ENCODE measurements around the gene ARHGEF19. TPM values are rescaled to one million over a fixed set of nuclear protein-coding genes. Genes with fewer than 3 reads are reported as not detected.

ARHGEF19 gene
- total and polyA plus RNA-seq, 9 of the 15 experiments (the other 6 are each of a cell fraction or from before 2014, with no cell fraction given) = 0.73 to 21.0 (median 5.2) TPM

DNA sequence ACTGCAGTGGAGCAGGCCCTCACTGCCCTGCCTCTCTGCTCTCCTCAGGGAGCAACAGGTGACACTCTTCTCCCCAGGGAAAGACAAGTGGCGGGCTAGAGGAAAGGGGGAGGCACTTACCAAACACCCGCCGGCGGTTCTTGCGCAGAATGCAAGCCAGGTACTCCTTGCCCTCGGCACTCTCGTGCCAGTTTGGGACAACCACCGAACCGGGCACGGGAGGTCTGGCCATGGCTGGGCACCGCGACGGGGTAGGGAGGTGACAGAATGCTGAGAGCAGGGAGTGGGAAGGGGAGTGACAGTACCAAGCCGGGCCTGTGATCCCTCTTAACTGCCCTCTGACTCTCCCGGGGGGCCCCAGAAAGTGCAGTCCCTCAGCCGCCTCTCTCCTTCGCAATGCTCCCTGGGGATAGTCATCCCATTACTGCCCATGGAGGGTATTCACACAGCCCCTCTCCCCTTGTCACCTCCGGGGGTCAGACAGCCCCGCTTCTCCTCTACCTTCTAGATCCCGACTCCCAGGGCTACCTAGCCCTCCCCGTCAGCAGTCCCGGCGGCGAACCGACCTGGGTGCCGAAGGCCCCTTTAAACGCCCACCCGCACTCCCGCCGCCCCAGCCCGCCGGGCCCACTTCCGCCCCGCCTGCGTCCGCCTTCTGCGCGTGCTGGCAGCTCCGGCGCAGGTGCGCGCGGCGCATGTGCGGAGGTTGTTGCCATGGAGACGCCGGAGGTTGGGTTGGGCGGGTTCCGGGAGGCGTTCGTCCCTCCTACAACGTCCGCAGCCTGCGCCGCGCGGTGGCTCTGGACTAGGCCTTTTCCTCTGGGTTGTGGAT, 24.3 kb upstream of the ARHGEF19 start, which contains the start of gene CPLANE2 (continued):
- TF ChIP-seq ZNF174 (CRISPR knock-in tag; IDR thresholded peaks at IDR 0.05) = no peak
- TF ChIP-seq MCM7 (IDR thresholded peaks at IDR 0.05) = no peak
- TF ChIP-seq RFX1 (IDR thresholded peaks at IDR 0.05) = peak; percentile 98
- TF ChIP-seq NFATC3 (IDR thresholded peaks at IDR 0.05) = no peak
- peak; percentile 14; the same call in 1 of the 2 replicates for TF ChIP-seq NR4A1 (CRISPR knock-in tag; IDR thresholded peaks at IDR 0.05)
- no peak for TF ChIP-seq NR4A1 (tag; IDR thresholded peaks at IDR 0.05)
- TF ChIP-seq BCOR (IDR thresholded peaks at IDR 0.05) = no peak
- TF ChIP-seq TAF15 (IDR thresholded peaks at IDR 0.05; ENCODE audit: low read depth, low read length) = no peak
- no peak for TF ChIP-seq KHSRP (IDR thresholded peaks at IDR 0.05)
- TF ChIP-seq HDAC3 (IDR thresholded peaks at IDR 0.05; ENCODE audit: borderline replicate concordance, partially characterized antibody) = no peak
- TF ChIP-seq BACH1 (tag; IDR thresholded peaks at IDR 0.05) = no peak
- no peak for TF ChIP-seq SMARCA4 (IDR thresholded peaks at IDR 0.05)
- no peak for TF ChIP-seq MEF2A (IDR thresholded peaks at IDR 0.05; ENCODE audit: control insufficient read depth, low read depth, low read length)
- peak; percentile 94 for TF ChIP-seq CXXC5 (CRISPR knock-in tag; IDR thresholded peaks at IDR 0.05)
- TF ChIP-seq, protein P1, sequence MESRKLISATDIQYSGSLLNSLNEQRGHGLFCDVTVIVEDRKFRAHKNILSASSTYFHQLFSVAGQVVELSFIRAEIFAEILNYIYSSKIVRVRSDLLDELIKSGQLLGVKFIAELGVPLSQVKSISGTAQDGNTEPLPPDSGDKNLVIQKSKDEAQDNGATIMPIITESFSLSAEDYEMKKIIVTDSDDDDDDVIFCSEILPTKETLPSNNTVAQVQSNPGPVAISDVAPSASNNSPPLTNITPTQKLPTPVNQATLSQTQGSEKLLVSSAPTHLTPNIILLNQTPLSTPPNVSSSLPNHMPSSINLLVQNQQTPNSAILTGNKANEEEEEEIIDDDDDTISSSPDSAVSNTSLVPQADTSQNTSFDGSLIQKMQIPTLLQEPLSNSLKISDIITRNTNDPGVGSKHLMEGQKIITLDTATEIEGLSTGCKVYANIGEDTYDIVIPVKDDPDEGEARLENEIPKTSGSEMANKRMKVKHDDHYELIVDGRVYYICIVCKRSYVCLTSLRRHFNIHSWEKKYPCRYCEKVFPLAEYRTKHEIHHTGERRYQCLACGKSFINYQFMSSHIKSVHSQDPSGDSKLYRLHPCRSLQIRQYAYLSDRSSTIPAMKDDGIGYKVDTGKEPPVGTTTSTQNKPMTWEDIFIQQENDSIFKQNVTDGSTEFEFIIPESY (CRISPR knock-in tag; IDR thresholded peaks at IDR 0.05) = peak; percentile 52; the same call in 1 of the 2 replicates
- TF ChIP-seq, protein P2, sequence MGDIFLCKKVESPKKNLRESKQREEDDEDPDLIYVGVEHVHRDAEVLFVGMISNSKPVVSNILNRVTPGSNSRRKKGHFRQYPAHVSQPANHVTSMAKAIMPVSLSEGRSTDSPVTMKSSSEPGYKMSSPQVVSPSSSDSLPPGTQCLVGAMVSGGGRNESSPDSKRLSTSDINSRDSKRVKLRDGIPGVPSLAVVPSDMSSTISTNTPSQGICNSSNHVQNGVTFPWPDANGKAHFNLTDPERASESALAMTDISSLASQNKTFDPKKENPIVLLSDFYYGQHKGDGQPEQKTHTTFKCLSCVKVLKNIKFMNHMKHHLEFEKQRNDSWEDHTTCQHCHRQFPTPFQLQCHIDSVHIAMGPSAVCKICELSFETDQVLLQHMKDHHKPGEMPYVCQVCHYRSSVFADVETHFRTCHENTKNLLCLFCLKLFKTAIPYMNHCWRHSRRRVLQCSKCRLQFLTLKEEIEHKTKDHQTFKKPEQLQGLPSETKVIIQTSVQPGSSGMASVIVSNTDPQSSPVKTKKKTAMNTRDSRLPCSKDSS (IDR thresholded peaks at IDR 0.05; ENCODE audit: low read depth, partially characterized antibody) = no peak
- 0 out of 2 replicates have a peak, but pooled peaks have one; percentile 69 for TF ChIP-seq SMAD4 (CRISPR knock-in tag; conservative IDR thresholded peaks at IDR 0.05)
- TF ChIP-seq, protein P3, sequence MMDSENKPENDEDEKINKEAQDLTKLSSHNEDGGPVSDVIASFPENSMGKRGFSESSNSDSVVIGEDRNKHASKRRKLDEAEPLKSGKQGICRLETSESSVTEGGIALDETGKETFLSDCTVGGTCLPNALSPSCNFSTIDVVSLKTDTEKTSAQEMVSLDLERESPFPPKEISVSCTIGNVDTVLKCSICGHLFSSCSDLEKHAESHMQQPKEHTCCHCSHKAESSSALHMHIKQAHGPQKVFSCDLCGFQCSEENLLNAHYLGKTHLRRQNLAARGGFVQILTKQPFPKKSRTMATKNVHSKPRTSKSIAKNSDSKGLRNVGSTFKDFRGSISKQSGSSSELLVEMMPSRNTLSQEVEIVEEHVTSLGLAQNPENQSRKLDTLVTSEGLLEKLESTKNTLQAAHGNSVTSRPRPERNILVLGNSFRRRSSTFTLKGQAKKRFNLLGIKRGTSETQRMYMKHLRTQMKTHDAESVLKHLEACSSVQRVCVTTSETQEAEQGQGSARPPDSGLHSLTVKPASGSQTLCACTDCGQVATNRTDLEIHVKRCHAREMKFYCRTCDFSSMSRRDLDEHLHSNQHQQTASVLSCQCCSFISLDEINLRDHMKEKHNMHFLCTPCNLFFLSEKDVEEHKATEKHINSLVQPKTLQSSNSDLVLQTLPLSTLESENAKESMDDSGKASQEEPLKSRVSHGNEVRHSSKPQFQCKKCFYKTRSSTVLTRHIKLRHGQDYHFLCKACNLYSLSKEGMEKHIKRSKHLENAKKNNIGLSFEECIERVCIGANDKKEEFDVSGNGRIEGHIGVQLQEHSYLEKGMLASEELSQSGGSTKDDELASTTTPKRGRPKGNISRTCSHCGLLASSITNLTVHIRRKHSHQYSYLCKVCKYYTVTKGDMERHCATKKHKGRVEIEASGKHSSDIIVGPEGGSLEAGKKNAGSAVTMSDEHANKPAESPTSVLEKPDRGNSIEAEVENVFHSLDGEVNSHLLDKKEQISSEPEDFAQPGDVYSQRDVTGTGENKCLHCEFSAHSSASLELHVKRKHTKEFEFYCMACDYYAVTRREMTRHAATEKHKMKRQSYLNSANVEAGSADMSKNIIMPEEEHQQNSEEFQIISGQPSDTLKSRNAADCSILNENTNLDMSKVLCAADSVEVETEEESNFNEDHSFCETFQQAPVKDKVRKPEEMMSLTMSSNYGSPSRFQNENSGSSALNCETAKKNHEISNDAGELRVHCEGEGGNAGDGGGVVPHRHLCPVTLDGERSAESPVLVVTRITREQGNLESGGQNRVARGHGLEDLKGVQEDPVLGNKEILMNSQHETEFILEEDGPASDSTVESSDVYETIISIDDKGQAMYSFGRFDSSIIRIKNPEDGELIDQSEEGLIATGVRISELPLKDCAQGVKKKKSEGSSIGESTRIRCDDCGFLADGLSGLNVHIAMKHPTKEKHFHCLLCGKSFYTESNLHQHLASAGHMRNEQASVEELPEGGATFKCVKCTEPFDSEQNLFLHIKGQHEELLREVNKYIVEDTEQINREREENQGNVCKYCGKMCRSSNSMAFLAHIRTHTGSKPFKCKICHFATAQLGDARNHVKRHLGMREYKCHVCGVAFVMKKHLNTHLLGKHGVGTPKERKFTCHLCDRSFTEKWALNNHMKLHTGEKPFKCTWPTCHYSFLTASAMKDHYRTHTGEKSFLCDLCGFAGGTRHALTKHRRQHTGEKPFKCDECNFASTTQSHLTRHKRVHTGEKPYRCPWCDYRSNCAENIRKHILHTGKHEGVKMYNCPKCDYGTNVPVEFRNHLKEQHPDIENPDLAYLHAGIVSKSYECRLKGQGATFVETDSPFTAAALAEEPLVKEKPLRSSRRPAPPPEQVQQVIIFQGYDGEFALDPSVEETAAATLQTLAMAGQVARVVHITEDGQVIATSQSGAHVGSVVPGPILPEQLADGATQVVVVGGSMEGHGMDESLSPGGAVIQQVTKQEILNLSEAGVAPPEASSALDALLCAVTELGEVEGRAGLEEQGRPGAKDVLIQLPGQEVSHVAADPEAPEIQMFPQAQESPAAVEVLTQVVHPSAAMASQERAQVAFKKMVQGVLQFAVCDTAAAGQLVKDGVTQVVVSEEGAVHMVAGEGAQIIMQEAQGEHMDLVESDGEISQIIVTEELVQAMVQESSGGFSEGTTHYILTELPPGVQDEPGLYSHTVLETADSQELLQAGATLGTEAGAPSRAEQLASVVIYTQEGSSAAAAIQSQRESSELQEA (IDR thresholded peaks at IDR 0.05; ENCODE audit: low read depth) = no peak

All from K562 (cell line).